Esophagus mucosa (tissue), 1 donor: ENCODE results near the gene VPS16. TPM values are rescaled to one million over a fixed set of nuclear protein-coding genes. Genes with fewer than 3 reads are reported as not detected.
A peak's percentile ranks its signal among the peaks of the same experiment; 100 is the strongest.

Experiments
- ATAC-seq: fragments of 200-7000 bp; cut with Tn5 transposase; one replicate; pipeline ENCODE4 v1.9.1; 2020
- total RNA-seq: library from RNA; stranded (reverse); gene quantifications from one replicate; pipeline ENCODE4 v1.2.4, GENCODE V29; 2023
- donor health status: DM: yes; HTN: yes; CAD: no.

The VPS16 gene
- total RNA-seq, result 23.8 TPM

- peak; percentile 96 for ATAC-seq
These were observed at the start of gene VPS16, which contains the start of gene PCED1A for GRCh38 chr20:2840138-2840966. Gene VPS16, plus strand, starts transcription at chr20:2840745. Its CDS starts 30 bp downstream, at chr20:2840775. Gene PCED1A, minus strand, starts transcription at chr20:2840655. Its CDS starts 743 bp downstream, at chr20:2839912.

GRCh38 chr20:2793471-2793870 lies 47.1 kb upstream of the VPS16 start:
- ATAC-seq, result no peak

DNA sequence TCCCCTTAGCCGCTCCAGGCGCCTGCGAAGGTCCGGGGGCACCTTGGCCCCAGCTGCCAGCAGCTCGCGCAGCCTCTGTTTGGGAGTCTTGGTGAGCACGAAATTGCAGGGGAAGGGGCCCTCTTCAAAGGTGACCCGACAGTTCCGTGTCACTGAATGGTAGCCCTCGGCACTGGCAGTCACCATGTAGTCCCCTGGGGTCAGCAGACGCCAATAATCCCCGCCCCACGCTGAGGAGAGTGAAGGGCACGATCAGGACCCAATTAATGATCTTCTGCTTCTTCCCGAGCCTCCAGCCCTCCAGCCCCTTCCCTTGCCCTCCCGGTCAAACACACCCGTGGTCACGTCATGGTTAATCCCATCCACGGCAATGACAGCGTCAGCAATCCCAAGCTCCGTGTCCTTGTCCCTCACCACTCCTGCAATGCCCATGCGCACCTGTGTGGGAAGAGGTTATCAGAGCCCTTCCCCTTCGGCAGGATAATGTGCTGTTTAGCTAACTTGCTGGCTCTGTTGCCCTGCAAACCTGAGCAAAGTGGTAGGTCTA lies 46.3 kb upstream of the VPS16 start:
- no peak for ATAC-seq

DNA sequence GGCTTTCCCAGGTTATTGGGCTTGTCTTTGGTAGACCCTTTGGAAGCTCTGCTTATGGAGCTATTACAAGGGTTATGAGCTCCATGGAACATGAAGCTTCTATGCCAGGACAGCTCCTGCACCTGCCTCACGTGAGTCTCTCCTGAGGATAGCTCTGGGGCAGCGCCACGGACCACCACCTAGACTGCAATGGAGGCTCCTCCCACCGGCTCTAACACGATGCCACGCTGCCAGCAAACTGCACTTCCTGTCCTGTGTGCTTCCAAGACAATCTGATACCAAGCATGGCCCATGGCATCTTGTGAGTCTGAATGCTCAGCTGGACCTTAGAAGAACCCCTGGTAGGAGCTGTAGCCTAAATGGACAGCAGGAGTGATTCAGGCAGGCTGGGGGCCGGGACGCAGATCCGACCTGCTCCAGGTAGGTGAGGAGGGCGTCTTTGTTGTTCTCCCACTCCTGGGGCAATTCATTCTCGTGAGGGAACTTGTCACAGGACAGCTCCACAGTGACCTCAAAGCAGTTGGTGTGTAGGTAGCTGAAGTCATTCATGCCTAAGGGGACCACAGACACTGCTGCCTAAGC lies 45.6 kb upstream of the VPS16 start:
- no peak for ATAC-seq

DNA sequence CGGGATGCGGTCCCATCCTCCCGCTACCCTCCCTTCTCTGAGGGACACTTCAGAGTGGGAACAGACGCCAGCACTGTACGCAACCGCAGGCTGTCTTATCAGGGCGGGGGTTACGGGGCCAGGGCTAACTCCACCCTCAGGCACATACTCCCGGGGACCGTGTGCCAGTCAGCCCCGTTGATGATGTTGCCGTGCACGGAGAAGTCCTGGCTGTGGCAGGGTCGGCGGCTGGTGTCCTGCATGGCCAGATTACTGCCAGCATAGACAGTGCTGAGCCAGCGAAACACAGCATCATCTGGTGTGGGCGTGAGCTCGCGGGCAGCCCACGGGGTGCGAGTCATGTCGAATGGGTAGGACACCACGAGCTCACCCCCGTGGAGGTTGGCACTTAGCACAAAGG lies 45.1 kb upstream of the VPS16 start:
- ATAC-seq, result no peak

GRCh38 chr20:2796011-2796660 lies 44.4 kb upstream of the VPS16 start:
- ATAC-seq, result no peak

DNA sequence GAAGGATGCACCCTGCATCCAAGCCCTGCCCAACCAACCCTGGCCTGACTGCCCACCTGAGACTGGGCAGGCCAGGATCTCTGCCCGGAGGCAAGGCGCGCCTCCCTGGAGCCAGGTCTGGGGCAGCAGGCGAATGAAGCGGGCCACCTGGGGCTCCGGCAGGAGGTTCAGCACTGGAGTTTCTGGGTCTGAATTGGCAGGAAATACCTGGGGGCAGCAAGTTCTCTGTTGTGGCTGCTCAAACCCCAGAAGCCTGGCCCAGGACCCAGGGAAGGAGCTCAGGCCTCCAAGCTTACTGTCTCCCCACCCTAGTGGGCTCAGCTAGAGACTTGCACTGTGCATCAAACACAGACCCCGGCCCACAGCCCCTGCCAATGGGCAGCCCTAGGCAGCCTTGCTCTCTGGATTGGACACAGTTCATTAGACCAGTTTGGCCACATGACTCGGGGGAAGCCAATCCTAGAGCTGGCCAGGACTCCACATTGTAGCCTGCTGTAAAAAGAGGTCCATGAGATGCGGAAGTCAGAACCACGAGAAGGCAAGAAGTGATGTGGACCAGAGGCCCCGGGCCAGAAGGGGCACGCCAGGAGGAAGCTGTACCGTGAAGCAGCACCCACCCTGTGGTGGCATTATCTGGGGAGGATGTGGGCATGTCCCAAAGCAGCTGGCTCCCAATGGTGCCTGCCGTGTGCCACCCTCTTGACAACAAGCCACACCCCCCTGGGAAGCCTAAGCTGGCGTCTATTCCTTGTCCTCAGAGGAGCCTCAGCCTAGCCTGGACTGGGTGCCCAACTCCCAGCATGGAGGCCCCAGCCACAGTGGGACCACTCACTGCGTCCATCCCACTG lies 43.2 kb upstream of the VPS16 start:
- ATAC-seq, result no peak

DNA sequence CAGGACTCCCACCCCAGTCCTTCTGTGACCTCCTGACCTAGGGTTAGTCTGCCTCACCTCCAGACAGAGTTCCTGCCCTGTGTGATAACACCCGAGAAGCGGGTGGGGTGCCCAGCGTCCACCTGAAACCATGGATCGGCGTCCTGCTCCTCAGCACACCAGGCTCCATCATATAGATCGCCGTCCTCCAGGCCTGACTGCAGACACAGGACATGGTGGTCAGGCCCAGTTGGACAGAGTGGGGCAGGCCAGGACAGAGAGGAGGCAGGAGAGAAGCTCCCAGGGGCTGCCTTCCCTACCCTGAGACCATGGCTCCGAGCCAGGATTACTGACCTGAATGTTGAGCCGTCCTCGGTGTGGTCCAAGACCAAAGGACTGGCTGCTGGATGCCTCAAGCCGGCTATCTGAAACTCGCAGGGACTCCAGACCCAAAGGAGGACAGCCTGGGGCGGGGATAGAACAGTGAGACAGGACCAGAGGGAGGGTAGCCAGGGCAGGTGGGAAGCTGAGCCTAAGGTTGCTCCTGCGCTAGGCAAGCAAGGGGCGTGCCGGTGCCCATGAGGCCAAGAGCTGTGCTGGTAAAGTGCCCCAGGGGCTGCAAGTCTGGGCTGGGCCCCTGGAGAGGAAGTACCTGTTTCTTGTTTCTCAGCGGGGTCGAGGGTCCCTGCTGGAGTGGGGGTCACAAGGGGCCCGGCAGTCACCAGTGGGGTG lies 42.3 kb upstream of the VPS16 start:
- no peak for ATAC-seq

DNA sequence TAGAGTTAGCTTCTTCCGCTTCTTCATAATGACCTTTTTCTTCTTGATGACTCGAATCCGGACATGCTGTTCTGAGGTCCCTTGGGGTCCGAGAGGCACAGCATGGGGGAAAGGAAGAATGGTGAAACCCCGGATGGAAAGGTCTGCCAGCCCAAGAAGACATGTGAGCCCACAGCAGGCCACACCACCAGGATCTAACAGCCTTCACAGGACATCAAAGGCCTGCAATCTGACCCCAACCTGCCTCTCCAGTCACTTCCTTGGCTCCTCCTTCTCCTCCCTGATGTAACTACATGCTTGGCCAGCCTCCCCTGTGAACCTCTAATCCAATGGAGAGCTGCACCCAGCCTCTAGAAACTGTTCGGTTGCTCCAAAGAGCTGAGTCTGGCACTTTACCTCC lies 41.7 kb upstream of the VPS16 start:
- no peak for ATAC-seq

DNA sequence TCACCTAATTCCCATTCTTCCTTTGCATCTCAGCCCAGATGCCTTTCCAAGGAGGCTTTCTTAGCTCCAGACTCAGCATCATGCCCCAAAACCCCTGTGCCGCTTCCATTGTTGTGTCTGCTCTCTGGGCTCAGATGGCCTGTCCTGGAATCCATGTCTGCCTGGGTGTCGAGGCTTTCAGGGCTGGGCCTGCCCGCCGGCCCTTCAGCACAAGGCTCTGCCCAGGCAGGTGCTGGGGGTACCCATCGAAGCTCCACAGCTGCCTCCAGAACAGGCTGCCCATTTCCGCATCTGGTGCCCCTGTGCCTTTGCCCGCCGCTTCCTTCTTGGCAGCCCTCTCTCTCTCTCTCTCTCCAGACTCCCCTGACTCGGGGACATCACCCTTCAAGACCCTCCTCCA lies 41.3 kb upstream of the VPS16 start:
- no peak for ATAC-seq

GRCh38 chr20:2799688-2800520 lies 40.6 kb upstream of the VPS16 start:
- ATAC-seq, result peak; percentile 30

DNA sequence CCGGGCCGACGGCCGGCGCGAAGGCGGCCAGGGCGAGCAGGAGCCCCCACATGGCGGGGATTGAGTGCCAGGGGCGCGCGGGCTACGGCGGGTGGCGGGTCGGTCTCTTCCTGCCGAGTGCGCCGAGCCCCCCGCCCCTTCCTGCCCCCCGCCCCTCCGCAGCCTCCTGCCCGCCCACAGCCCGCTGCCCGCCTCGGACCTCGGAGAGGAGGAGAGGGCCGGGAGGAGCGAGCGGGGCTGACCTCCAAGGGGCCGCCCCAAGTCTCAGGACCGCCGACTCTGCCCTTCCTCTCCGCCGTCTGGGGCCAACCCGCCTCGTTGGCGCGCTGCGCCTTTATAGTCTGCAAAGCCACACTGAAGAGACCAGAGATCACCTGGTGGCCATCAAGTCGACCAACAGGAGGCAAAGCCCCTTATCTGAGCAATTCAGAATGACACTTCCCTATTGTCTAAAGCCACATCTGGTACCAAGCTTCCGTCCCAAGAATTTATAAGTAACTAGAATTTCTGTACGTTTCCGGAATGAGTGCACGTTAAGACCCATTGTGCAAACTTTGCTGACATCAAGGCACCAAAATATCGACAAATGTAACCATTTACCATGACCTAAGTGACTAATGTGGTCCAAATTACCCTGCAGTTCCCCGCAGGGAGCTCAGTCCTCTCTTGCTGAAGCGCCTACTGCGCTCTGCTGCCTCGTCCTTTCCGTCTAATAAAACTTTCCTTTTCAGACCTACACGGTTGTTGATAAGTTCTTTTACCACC lies 39.8 kb upstream of the VPS16 start, which contains the start of gene CPXM1:
CPXM1 (minus strand) TSS at position 107 of the 765 bp plus-strand sequence; CDS start at position 52, 55 bp downstream.
- no peak for ATAC-seq

GRCh38 chr20:2801286-2801728 lies 39.2 kb upstream of the VPS16 start:
- no peak for ATAC-seq

- ATAC-seq, result no peak
These were observed 36.3 kb upstream of the VPS16 start for GRCh38 chr20:2804041-2804828.

- no peak for ATAC-seq
These were observed 35.5 kb upstream of the VPS16 start for GRCh38 chr20:2804852-2805688.

DNA sequence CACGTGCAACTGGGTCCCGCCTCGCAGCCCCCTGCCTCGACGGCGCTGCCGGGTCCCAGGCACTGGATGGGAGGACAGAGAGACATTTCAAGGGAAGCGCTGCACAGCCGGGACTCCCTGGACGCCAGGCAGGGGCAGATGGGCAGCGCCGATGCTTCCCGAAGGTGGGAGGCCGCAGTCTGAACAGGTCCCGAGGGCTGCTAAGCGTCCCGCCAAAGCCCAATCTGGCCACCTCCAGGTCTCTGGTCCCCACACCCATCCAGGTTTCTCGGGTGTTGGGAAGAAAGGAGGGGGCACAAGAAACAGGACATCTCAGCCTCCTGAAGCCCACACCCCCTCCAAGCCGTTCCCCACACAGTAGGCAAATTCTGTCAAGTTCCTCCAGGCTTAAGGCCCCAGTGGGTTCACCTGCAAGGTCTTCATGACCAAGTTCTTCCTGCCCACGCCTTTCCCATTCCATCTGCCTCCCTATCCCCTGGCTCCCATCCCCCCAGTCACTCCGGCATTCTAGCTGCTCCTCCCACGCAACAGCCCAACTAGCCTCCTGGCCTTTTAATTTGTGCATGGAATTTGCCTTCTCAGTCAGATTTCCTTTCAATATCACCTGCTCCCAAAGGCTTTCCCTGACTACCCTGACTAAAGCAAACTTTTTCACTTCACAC lies 34.7 kb upstream of the VPS16 start:
- ATAC-seq, result no peak

DNA sequence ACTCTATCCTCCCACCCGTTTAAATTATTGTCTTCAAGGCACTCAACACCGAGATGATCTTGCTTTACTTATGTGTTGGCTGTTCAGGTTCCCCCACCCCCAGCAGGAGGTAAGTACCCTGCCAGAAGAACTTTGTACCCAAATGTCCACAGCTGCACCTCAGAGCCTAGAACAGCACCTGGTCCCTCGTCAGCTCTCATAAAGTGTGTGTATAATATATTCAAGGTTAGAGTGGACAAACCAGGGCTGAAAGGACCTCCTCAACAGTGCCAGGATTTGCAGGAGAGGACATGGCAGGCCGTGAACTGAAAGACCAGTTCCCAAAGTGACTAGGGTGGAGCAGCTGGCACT lies 34.2 kb upstream of the VPS16 start:
- ATAC-seq, result no peak
